ENCODE data around the gene COL6A5. TPM values are rescaled to one million over a fixed set of nuclear protein-coding genes. Genes with fewer than 3 reads are reported as not detected.

The COL6A5 gene
- total and polyA plus RNA-seq, 9 of the 15 experiments (the other 6 are each of a cell fraction or from before 2014, with no cell fraction given), result 1.5 to 9.7 (median 5.6) TPM

GRCh38 chr3:130527426-130527825, 182.0 kb downstream of the COL6A5 start:
- no peaks in the 10 kb centered on the region for H4K20me1 ChIP-seq (replicated peaks; ENCODE audit: control insufficient read depth, insufficient read depth, low read length)
- ChIA-PET POLR2A (no interaction called here), CTCF (ENCODE audit: low intra/inter-chr PET ratio) (no interaction called here)
- ATAC-seq (no peak), DNase-seq (ENCODE audit: extremely low read depth in 1 of 4, low spot score in 3 of 4) (no peak), FAIRE-seq (no peak)
- no peaks in the 10 kb centered on the region for H3K9me3 ChIP-seq (replicated peaks; ENCODE audit: control insufficient read depth, insufficient read depth, low read depth, low read length)
- H3K4me3 ChIP-seq, result no peak overlapping the region
- no peak overlapping the region for H3K27ac ChIP-seq (ENCODE audit: extremely low read depth, low read depth, low read length)
- intact Hi-C loops (cut with micrococcal nuclease) (no loop called here), in situ Hi-C loops (cut with MboI) (loop anchor here (5.0 kb wide), 1 partner anchor 240 kb away; no protein-coding TSS in a partner anchor)
- H3K4me2 ChIP-seq (ENCODE audit: insufficient read depth, low read length), result no peak overlapping the region
- H3K27me3 ChIP-seq (ENCODE audit: control insufficient read depth in 2 of 2, insufficient read depth in 2 of 2, low read length in 2 of 2), result no peaks in the 10 kb centered on the region; a peak in 4 of 5 replicates
- no peaks in the 10 kb centered on the region; a peak in 1 of 5 replicates for H3K4me1 ChIP-seq (replicated peaks in 1 of 2; ENCODE audit: control insufficient read depth in 2 of 2, insufficient read depth in 2 of 2, low read length in 2 of 2)
- no peaks in the 10 kb centered on the region for H3K36me3 ChIP-seq (ENCODE audit: control insufficient read depth, insufficient read depth, low read length)
- BruUV-seq (replicated peaks), result no TSS peak
- no peaks in the 10 kb centered on the region for H3K79me2 ChIP-seq (ENCODE audit: control insufficient read depth, insufficient read depth, low read length)
- 14% methylated on average over 1 of the region's 1 CpG for WGBS (ENCODE audit: insufficient coverage, low coverage, missing lambda C conversion rate)
- no peak overlapping the region for H2AFZ ChIP-seq (ENCODE audit: low read depth, low read length)
- TF ChIP-seq ZNF695 (CRISPR knock-in tag; IDR thresholded peaks at IDR 0.05), result no peak
- peak; percentile 24; the same call in 1 of the 2 replicates for TF ChIP-seq TEAD4 (IDR thresholded peaks at IDR 0.05; ENCODE audit: low read length)
- TF ChIP-seq TEAD4 (CRISPR knock-in tag; IDR thresholded peaks at IDR 0.05; ENCODE audit: borderline replicate concordance), result no peak
- TF ChIP-seq FOXP4 (CRISPR knock-in tag; IDR thresholded peaks at IDR 0.05; ENCODE audit: borderline replicate concordance), result no peak
- no peak for TF ChIP-seq SPI1 (IDR thresholded peaks at IDR 0.05; ENCODE audit: borderline replicate concordance, low read depth, low read length)
- TF ChIP-seq CBFA2T3 (IDR thresholded peaks at IDR 0.05), result peak; percentile 20; the same call in 1 of the 2 replicates
- TF ChIP-seq MED1 (CRISPR knock-in tag; IDR thresholded peaks at IDR 0.05; ENCODE audit: borderline replicate concordance), result no peak
- no peak for TF ChIP-seq TAF7 (tag; IDR thresholded peaks at IDR 0.05)
- peaks cover 2% of the 10 kb centered on the region for H3K9me1 ChIP-seq (ENCODE audit: control insufficient read depth, insufficient read depth, low read length)
- no peak overlapping the region for H3K9ac ChIP-seq (ENCODE audit: insufficient read depth in 1 of 2, low read depth in 2 of 2, low read length in 2 of 2)

All from K562 (cell line).